Measurements from ENCODE around the gene NAA60. TPM values are rescaled to one million over a fixed set of nuclear protein-coding genes. Genes with fewer than 3 reads are reported as not detected.

Gene NAA60
- total and polyA plus RNA-seq, 9 of the 15 experiments (the other 6 are each of a cell fraction or from before 2014, with no cell fraction given) = 2.1 to 49.4 (median 10.3) TPM

DNA sequence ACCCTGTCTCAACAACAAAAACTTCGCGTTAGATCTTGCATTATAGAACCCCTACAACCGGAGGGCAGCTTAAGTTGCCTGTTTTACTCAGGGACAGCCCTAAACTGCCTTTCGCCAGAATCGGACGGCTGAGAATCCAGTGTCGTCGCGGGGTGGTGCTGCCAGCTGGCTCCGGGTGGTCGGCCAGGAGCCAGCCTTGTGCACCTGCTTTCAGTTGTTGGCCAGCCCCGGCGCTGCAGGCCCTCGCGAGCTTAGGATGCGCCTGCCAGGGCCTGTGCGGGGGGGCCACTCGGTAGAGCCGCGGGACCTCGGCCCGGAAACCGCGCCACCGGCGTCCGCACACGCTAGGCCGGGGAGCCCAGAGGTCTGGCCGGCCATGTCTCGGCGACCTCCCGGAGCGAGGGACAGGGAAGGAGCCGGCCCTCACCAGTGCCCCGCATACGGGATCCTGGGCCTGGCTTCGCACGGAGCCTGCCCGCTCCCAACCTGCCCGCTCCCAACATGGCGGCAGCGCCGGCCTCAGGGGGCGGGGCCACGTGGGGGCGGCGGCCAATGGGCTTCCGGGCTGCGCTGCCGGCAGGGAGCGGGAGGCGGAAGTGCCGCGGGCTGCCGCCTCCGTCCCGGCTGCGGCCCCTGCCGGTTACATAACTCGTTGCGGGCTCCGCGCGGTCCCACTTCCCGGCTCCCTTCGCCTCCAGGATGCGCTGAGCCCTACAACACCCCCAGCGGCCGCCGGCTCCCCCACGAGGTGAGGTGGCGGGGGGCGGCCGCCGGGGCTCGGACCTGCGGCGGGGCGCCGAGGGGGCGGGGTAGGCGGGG is 14.2 kb downstream of the NAA60 start (continued):
- TF ChIP-seq, protein P1, sequence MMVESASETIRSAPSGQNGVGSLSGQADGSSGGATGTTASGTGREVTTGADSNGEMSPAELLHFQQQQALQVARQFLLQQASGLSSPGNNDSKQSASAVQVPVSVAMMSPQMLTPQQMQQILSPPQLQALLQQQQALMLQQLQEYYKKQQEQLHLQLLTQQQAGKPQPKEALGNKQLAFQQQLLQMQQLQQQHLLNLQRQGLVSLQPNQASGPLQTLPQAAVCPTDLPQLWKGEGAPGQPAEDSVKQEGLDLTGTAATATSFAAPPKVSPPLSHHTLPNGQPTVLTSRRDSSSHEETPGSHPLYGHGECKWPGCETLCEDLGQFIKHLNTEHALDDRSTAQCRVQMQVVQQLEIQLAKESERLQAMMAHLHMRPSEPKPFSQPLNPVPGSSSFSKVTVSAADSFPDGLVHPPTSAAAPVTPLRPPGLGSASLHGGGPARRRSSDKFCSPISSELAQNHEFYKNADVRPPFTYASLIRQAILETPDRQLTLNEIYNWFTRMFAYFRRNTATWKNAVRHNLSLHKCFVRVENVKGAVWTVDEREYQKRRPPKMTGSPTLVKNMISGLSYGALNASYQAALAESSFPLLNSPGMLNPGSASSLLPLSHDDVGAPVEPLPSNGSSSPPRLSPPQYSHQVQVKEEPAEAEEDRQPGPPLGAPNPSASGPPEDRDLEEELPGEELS (CRISPR knock-in tag; IDR thresholded peaks at IDR 0.05; ENCODE audit: borderline replicate concordance) = no peak
- TF ChIP-seq TAF1 (IDR thresholded peaks at IDR 0.05; ENCODE audit: control insufficient read depth, extremely low read depth, insufficient read depth, low read length, severe bottlenecking) (peak; percentile 71), DMBX1 (CRISPR knock-in tag; IDR thresholded peaks at IDR 0.05; ENCODE audit: borderline replicate concordance) (0 out of 2 replicates have a peak, but pooled peaks have one; percentile 50), MECOM (CRISPR knock-in tag; IDR thresholded peaks at IDR 0.05) (no peak), KDM4B (IDR thresholded peaks at IDR 0.05; ENCODE audit: borderline replicate concordance in 2 of 2, low read depth in 1 of 2) (peak in 1 of 2 experiments; percentile 88; a peak in 2 of 4 replicates), NBN (IDR thresholded peaks at IDR 0.05; ENCODE audit: low read depth) (no peak), PHB (CRISPR knock-in tag; IDR thresholded peaks at IDR 0.05) (no peak), ELF1 (tag; IDR thresholded peaks at IDR 0.05) (peak; percentile 99), CHCHD3 (CRISPR knock-in tag; IDR thresholded peaks at IDR 0.05) (no peak), ZNF79 (CRISPR knock-in tag; IDR thresholded peaks at IDR 0.05; ENCODE audit: low read depth) (no peak), GMEB1 (CRISPR knock-in tag; IDR thresholded peaks at IDR 0.05) (peak; percentile 92), HDAC1 (IDR thresholded peaks at IDR 0.05) (no peak; a peak in 1 of 4 replicates), ZBED1 (IDR thresholded peaks at IDR 0.05) (no peak), NRF1 (conservative IDR thresholded peaks at IDR 0.05 in 1 of 2, IDR thresholded peaks at IDR 0.05 in 1 of 2) (peak; percentile 72 to 77)
- TF ChIP-seq, protein P2, sequence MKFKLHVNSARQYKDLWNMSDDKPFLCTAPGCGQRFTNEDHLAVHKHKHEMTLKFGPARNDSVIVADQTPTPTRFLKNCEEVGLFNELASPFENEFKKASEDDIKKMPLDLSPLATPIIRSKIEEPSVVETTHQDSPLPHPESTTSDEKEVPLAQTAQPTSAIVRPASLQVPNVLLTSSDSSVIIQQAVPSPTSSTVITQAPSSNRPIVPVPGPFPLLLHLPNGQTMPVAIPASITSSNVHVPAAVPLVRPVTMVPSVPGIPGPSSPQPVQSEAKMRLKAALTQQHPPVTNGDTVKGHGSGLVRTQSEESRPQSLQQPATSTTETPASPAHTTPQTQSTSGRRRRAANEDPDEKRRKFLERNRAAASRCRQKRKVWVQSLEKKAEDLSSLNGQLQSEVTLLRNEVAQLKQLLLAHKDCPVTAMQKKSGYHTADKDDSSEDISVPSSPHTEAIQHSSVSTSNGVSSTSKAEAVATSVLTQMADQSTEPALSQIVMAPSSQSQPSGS (CRISPR knock-in tag; IDR thresholded peaks at IDR 0.05) = no peak
- TF ChIP-seq, protein P3, sequence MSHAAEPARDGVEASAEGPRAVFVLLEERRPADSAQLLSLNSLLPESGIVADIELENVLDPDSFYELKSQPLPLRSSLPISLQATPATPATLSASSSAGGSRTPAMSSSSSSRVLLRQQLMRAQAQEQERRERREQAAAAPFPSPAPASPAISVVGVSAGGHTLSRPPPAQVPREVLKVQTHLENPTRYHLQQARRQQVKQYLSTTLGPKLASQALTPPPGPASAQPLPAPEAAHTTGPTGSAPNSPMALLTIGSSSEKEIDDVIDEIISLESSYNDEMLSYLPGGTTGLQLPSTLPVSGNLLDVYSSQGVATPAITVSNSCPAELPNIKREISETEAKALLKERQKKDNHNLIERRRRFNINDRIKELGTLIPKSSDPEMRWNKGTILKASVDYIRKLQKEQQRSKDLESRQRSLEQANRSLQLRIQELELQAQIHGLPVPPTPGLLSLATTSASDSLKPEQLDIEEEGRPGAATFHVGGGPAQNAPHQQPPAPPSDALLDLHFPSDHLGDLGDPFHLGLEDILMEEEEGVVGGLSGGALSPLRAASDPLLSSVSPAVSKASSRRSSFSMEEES (CRISPR knock-in tag; IDR thresholded peaks at IDR 0.05) = no peak
- TF ChIP-seq, protein P4, sequence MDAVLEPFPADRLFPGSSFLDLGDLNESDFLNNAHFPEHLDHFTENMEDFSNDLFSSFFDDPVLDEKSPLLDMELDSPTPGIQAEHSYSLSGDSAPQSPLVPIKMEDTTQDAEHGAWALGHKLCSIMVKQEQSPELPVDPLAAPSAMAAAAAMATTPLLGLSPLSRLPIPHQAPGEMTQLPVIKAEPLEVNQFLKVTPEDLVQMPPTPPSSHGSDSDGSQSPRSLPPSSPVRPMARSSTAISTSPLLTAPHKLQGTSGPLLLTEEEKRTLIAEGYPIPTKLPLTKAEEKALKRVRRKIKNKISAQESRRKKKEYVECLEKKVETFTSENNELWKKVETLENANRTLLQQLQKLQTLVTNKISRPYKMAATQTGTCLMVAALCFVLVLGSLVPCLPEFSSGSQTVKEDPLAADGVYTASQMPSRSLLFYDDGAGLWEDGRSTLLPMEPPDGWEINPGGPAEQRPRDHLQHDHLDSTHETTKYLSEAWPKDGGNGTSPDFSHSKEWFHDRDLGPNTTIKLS (IDR thresholded peaks at IDR 0.05; ENCODE audit: borderline replicate concordance, low read depth) = peak; percentile 87
